Retinal pigment epithelial cell (primary cell): Measurements from ENCODE around the gene SLC25A36.
A peak's percentile ranks its signal among the peaks of the same experiment; 100 is the strongest.

Experiments
- DNase-seq: peaks from one replicate; pipeline ENCODE4 v3.0.0-alpha.2; 2010; ENCODE audit warnings: low read depth
- H3K4me3 ChIP-seq: 2 replicates; pipeline ENCODE4 v1.5.1; 2011; ENCODE audit warnings: mild to moderate bottlenecking, low read length, control low read depth, moderate library complexity
- TF ChIP-seq, protein P1 (sequence below): conservative IDR thresholded peaks from 2 replicates; pipeline ENCODE4 v1.5.1; 2011; ENCODE audit warnings: low read depth, low read length, control low read depth, inconsistent platforms

The SLC25A36 gene

DNA sequence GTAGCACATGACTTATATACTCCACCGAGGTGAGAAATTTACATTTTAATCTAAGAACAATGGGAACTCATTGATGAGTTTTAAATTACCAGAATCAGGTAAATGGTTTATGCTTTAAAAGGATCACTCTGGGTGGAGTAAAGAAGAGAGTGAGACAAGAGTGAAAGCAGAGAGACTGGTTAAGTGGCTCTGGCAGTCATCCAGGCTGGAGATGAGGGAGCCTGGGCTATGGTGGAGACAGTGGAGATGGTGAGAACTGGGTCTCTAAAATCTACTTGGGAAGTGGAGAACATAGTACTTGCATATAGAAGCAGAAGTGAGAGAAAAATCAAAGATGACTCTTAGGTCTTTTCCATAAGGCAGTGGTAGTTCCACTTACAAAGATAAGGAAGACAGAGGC is 37.1 kb upstream of the SLC25A36 start:
- no peak for DNase-seq
- TF ChIP-seq, protein P1, sequence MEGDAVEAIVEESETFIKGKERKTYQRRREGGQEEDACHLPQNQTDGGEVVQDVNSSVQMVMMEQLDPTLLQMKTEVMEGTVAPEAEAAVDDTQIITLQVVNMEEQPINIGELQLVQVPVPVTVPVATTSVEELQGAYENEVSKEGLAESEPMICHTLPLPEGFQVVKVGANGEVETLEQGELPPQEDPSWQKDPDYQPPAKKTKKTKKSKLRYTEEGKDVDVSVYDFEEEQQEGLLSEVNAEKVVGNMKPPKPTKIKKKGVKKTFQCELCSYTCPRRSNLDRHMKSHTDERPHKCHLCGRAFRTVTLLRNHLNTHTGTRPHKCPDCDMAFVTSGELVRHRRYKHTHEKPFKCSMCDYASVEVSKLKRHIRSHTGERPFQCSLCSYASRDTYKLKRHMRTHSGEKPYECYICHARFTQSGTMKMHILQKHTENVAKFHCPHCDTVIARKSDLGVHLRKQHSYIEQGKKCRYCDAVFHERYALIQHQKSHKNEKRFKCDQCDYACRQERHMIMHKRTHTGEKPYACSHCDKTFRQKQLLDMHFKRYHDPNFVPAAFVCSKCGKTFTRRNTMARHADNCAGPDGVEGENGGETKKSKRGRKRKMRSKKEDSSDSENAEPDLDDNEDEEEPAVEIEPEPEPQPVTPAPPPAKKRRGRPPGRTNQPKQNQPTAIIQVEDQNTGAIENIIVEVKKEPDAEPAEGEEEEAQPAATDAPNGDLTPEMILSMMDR = no peak
- no peak overlapping the region for H3K4me3 ChIP-seq

- TF ChIP-seq, protein P1 = no peak
- H3K4me3 ChIP-seq = no peak overlapping the region
- DNase-seq = no peak
Observed at GRCh38 chr3:140905559-140905958, 36.1 kb upstream of the SLC25A36 start.

DNA sequence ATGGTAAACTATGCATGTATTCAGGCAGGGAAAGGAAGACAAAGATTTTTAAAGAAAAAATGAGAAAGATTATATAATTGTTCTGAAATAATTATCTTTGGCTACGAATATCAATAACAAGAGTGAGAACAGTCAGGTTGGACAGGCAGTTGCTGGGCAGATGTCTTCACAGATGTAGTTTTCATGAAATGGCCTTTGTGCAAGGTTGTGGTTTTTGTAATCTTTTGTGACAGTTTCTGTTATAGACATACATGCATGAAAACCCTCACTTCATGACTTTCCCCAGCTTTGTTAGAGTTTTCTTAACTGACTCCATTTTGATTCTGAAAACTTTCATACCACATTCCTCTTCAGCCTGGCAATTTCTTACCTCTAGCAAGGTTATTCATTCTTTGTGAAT is 34.9 kb upstream of the SLC25A36 start:
- TF ChIP-seq, protein P1 = no peak
- H3K4me3 ChIP-seq = no peak overlapping the region
- no peak for DNase-seq

DNA sequence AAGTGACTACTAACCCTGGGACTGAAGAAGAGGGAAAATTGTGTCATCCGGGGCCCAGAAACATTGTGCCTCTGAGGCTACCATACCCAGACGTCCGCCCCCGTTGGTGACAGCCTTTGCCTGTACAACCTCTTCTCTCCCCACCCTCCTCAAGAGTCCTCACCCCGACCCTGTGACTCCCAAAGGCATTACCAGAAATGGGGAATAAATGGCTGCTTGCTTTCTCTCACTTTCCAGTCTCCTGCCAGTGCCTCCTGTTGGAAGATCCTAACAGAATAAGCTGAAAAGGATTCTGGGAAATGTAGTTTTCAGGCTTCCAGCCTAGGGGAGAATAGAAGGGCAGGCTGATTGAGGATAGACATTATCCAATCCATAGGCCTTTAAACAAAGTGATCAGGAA is 30.8 kb upstream of the SLC25A36 start:
- H3K4me3 ChIP-seq = peak overlapping the region; percentile 32
- TF ChIP-seq, protein P1 = peak; percentile 10

DNA sequence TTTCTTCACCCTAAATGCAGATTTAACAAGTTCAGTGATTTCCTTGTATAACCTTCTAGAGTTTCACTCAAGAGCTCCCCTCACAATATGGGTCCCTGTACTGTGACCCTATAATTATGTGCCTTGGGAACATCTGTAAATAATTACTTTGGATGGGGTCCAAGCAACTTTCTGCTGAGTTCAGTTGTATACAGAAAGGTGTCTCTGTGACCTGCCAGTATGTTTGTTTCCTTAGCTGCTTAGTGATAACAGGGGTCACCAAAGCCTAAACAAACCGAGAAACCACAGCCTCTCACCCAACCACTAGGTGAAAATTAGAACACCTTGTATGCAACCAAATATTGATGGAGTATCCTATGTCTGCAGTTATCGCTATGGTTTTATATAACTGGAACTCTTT is 29.8 kb upstream of the SLC25A36 start:
- TF ChIP-seq, protein P1 = no peak
- no peak overlapping the region for H3K4me3 ChIP-seq
- no peak for DNase-seq

More for the DNA sequence above, 30.8 kb upstream of the SLC25A36 start:
- DNase-seq = no peak

DNA sequence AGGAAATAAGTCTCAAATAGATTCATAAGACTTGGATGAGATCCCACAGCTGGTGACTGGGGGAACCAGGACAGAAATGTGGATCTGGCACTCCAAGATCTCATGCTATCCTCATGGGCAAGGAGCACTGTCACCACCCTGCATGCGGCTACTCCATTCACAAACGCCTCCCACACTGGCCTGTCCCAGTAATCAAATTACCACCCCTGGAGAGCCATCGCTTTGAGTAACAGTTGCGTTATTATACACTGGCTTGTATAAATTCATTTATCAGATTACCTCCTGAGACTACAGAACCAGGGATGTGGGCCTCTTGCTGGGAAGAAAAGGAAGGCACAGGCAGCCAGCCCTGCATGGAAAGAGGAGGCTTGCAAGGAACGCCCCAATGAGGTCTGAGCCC is 27.9 kb upstream of the SLC25A36 start:
- TF ChIP-seq, protein P1 = no peak
- no peak overlapping the region for H3K4me3 ChIP-seq

GRCh38 chr3:140914384-140914945 is 27.2 kb upstream of the SLC25A36 start:
- TF ChIP-seq, protein P1 = no peak
- H3K4me3 ChIP-seq = no peak overlapping the region
- no peak for DNase-seq

More for the DNA sequence above, 27.9 kb upstream of the SLC25A36 start:
- no peak for DNase-seq
